Stimulated activated memory B cell treated with anti-CD40 and anti-IgM and Interleukin-4, amounts not matched to agents 10 μg/mL and 1 μg/mL and 100 μg/mL, for 72 hours (primary cell): Measurements from ENCODE around the gene MACROD2.

Source experiments
- ATAC-seq: fragments of 150-1000 bp; cut with Tn5 transposase; 2 replicates; pipeline ENCODE4 v1.10.0; 2021
- H3K27ac Mint-ChIP-seq: one replicate; pipeline ENCODE4 v1.8.0; 2022; ENCODE audit warnings: mild to moderate bottlenecking, mixed read lengths
- H3K27me3 Mint-ChIP-seq: one replicate; pipeline ENCODE4 v1.8.0; 2022; ENCODE audit warnings: mixed read lengths
- H3K36me3 Mint-ChIP-seq: one replicate; pipeline ENCODE4 v1.8.0; 2022; ENCODE audit warnings: mixed read lengths
- H3K4me1 Mint-ChIP-seq: one replicate; pipeline ENCODE4 v1.8.0; 2022; ENCODE audit warnings: mixed read lengths
- H3K4me3 Mint-ChIP-seq: one replicate; pipeline ENCODE4 v1.8.0; 2022; ENCODE audit warnings: mild to moderate bottlenecking, moderate library complexity, mixed read lengths
- H3K9me3 Mint-ChIP-seq: one replicate; pipeline ENCODE4 v1.8.0; 2022; ENCODE audit warnings: mixed read lengths

Gene MACROD2

GRCh38 chr20:14845199-14846160 lies 850.2 kb downstream of the MACROD2 start:
- H3K9me3 Mint-ChIP-seq = no peaks in the 10 kb centered on the region

DNA sequence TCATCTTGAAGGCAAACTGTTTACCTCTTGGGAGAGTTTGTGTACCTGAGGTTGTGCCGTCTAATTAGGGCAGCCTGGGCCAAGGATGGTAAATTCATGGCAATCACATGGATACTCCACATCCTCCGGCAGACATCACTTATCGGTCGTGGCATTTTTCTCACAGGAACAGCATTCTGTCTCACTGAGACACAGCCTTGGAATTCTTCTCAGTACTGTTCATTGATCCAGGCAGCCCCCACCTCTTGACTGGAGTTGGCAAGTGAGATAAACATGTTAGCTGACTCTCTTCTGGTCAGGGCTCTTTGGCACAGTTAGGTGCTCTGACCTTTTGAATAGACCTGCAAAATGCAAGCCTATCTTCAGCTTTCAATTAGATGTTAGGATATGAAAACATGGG lies 853.5 kb downstream of the MACROD2 start:
- no peak for ATAC-seq
- Mint-ChIP-seq H3K4me3 (no peak overlapping the region), H3K9me3 (no peaks in the 10 kb centered on the region), H3K36me3 (no peaks in the 10 kb centered on the region), H3K27me3 (no peaks in the 10 kb centered on the region), H3K4me1 (peaks cover 11% of the 10 kb centered on the region), H3K27ac (no peak overlapping the region)

More at GRCh38 chr20:14845199-14846160, 850.2 kb downstream of the MACROD2 start:
- no peaks in the 10 kb centered on the region for H3K4me1 Mint-ChIP-seq
- no peak overlapping the region for H3K4me3 Mint-ChIP-seq
- no peaks in the 10 kb centered on the region for H3K27me3 Mint-ChIP-seq
- no peak for ATAC-seq
- no peak overlapping the region for H3K27ac Mint-ChIP-seq
- no peaks in the 10 kb centered on the region for H3K36me3 Mint-ChIP-seq

GRCh38 chr20:14853079-14853478 lies 857.8 kb downstream of the MACROD2 start:
- no peak for ATAC-seq
- peaks cover 11% of the 10 kb centered on the region for H3K4me1 Mint-ChIP-seq
- H3K27ac Mint-ChIP-seq = no peak overlapping the region

DNA sequence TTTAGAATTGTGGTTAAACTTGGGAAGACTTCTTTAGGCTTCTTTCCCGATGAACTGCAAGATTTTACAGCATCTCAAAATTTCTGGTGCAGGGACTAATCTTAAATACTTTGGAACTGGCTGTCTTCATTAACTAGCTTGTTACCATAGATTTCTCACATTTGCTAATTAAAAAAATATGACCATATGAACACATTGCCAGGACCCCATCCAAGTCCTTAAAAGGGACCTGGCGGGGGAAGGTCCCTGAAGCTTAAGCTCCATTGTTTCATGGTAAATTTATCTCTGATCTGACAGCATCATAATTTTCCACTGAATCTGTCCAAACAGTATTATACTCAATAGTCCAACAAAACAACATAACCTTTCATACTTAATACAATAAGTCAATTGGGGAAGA lies 859.9 kb downstream of the MACROD2 start:
- Mint-ChIP-seq H3K4me3 (no peak overlapping the region), H3K9me3 (no peaks in the 10 kb centered on the region), H3K36me3 (no peaks in the 10 kb centered on the region), H3K4me1 (peaks cover 11% of the 10 kb centered on the region), H3K27ac (no peak overlapping the region), H3K27me3 (no peaks in the 10 kb centered on the region)
- ATAC-seq = no peak

More at GRCh38 chr20:14853079-14853478, 857.8 kb downstream of the MACROD2 start:
- Mint-ChIP-seq H3K36me3 (no peaks in the 10 kb centered on the region), H3K9me3 (no peaks in the 10 kb centered on the region), H3K27me3 (no peaks in the 10 kb centered on the region), H3K4me3 (no peak overlapping the region)

DNA sequence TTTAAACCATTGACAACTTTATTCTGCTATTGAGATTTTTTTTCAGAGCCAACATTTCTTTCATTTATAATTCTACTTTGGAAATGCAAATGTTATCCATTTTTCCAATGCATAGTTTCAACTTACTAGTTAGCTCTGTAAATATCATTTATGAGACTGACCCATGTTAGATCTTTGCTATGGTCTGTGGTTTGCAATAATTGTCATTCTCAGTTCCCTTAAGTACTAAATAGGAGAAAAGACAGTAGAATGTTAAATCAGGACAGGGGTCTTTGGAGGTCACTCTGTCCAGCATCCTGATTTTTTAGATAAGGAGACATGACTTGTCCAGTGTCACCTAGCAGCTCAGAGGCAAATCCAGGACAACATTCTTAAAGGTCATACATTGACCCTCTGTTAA lies 864.3 kb downstream of the MACROD2 start:
- Mint-ChIP-seq H3K36me3 (no peaks in the 10 kb centered on the region), H3K9me3 (no peaks in the 10 kb centered on the region), H3K4me1 (no peaks in the 10 kb centered on the region), H3K27ac (no peak overlapping the region), H3K4me3 (no peak overlapping the region), H3K27me3 (no peaks in the 10 kb centered on the region)
- ATAC-seq = no peak

- ATAC-seq = no peak
These were observed 865.1 kb downstream of the MACROD2 start for GRCh38 chr20:14860410-14860814.

DNA sequence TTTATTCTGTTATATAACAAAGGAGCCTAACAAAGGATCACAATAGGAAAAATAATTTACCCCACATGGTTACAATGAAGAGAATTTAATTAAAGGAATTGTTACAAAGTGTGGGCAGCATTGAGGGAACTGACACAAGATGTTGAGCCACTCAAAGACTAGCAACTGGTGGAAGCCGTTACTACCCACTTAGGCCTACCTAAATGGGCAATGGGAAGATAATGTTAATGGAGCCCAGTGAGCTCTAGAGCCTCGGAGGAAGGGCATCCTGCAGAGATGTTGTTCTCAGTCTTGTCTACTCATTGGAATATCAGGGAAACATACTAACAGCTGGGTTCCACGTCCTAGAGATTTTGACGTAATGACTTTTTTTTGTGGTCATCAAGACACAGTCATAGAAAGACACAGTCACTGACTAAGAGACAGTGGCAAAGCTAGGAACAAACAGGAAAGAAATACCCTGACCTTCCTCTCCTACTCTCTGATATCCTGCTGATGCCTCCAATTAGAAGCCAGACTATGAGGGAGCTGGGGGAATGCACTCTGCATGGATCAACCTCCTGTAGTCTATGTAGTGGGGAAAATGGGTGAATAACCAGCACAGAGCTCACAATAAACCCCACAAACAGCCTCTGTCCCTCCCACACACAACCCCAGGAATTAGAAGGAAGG lies 865.8 kb downstream of the MACROD2 start:
- H3K27me3 Mint-ChIP-seq = no peaks in the 10 kb centered on the region
- no peak for ATAC-seq
- no peak overlapping the region for H3K27ac Mint-ChIP-seq
- H3K4me1 Mint-ChIP-seq = no peaks in the 10 kb centered on the region
- no peaks in the 10 kb centered on the region for H3K9me3 Mint-ChIP-seq
- H3K4me3 Mint-ChIP-seq = no peak overlapping the region
- no peaks in the 10 kb centered on the region for H3K36me3 Mint-ChIP-seq

More at GRCh38 chr20:14860410-14860814, 865.1 kb downstream of the MACROD2 start:
- Mint-ChIP-seq H3K27me3 (no peaks in the 10 kb centered on the region), H3K4me3 (no peak overlapping the region), H3K4me1 (no peaks in the 10 kb centered on the region), H3K27ac (no peak overlapping the region), H3K9me3 (no peaks in the 10 kb centered on the region), H3K36me3 (no peaks in the 10 kb centered on the region)

DNA sequence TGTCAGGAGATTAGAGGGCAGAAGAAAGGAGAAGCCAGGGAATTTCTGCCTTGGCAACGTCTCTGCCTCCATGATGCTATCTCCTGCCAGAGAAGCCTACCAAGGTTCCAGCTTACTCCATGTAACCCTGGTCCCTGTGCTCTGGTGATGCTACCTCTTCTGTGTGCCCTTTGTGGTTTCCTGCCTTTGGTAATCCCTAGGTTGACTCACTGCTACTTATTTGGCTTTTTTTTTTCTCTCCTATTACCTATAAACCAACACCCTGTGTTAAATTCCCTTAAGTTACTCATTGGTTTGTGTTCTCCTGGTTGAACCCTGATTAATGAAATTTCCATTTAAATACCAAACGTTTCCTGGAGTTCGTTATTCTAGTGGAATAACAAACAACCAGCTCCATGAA lies 869.9 kb downstream of the MACROD2 start:
- ATAC-seq = peak; percentile 32
- no peaks in the 10 kb centered on the region for H3K27me3 Mint-ChIP-seq
- H3K9me3 Mint-ChIP-seq = no peaks in the 10 kb centered on the region
- no peaks in the 10 kb centered on the region for H3K4me1 Mint-ChIP-seq
- H3K36me3 Mint-ChIP-seq = no peaks in the 10 kb centered on the region
- H3K27ac Mint-ChIP-seq = no peak overlapping the region
- H3K4me3 Mint-ChIP-seq = no peak overlapping the region

GRCh38 chr20:14865731-14866130 lies 870.4 kb downstream of the MACROD2 start:
- no peaks in the 10 kb centered on the region for H3K36me3 Mint-ChIP-seq
- ATAC-seq = no peak

GRCh38 chr20:14866841-14867514 lies 871.7 kb downstream of the MACROD2 start:
- no peaks in the 10 kb centered on the region for H3K9me3 Mint-ChIP-seq
- ATAC-seq = no peak
- H3K36me3 Mint-ChIP-seq = no peaks in the 10 kb centered on the region
- no peaks in the 10 kb centered on the region for H3K4me1 Mint-ChIP-seq
- no peak overlapping the region for H3K4me3 Mint-ChIP-seq
- H3K27ac Mint-ChIP-seq = no peak overlapping the region
- no peaks in the 10 kb centered on the region for H3K27me3 Mint-ChIP-seq

More at GRCh38 chr20:14865731-14866130, 870.4 kb downstream of the MACROD2 start:
- H3K4me1 Mint-ChIP-seq = no peaks in the 10 kb centered on the region
- no peaks in the 10 kb centered on the region for H3K27me3 Mint-ChIP-seq
- H3K27ac Mint-ChIP-seq = no peak overlapping the region
- H3K4me3 Mint-ChIP-seq = no peak overlapping the region
- no peaks in the 10 kb centered on the region for H3K9me3 Mint-ChIP-seq

GRCh38 chr20:14877301-14878028 lies 882.1 kb downstream of the MACROD2 start:
- Mint-ChIP-seq H3K27me3 (no peaks in the 10 kb centered on the region), H3K9me3 (peaks cover 2% of the 10 kb centered on the region), H3K36me3 (no peaks in the 10 kb centered on the region), H3K4me1 (no peaks in the 10 kb centered on the region), H3K27ac (no peak overlapping the region), H3K4me3 (no peak overlapping the region)
- ATAC-seq = no peak

GRCh38 chr20:14878676-14879019 lies 883.3 kb downstream of the MACROD2 start:
- Mint-ChIP-seq H3K4me1 (no peaks in the 10 kb centered on the region), H3K27ac (no peak overlapping the region), H3K27me3 (no peaks in the 10 kb centered on the region), H3K36me3 (no peaks in the 10 kb centered on the region), H3K9me3 (peaks cover 2% of the 10 kb centered on the region), H3K4me3 (no peak overlapping the region)
- no peak for ATAC-seq

DNA sequence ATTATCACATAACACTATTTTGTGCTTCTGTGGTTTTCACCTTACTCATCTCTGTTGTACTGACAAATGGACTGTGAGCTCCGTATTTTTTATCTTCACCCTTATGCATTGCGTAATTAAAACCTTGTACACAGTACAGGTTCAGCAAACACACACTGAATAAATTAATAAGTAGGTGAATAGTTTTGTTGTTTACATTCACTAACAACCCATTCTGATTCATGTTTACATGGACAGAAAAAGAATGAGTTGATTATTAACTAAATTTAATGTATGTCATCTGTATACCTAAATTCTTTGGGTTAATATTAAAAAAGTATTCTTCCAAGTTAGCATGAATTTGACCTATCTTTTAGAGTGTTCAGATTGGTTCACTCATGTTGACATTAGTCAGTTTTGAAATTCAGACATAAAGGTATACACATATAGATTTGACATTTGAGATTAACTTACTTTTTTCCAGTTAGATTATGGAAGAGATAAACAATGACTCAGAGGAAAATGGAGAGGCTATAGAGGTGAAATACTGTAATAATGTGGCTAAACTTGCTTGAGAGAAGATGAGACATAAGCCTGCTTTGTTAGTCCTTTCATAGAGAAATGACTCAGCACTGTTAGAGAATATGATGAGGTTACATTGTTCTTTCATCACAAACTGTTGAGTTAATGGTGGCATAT lies 883.8 kb downstream of the MACROD2 start:
- ATAC-seq = no peak

DNA sequence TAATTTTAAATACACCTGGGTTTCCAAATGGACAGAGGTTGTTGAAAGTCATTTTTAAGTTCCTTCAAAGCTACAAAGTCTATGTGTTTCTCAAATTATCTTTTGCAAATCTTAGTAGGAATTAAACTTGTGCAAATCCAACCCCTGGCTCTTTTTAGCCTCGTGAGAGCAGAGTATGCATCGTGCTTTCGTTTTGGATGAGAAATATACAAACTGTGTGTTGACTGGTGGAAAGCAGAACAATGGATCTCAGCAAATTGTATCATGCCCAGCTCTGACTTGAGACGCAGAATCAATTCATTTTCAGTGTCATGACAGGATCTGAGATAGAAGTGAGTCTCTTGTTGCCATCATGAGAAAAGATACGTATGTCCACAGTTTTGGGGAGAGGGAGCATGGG lies 884.5 kb downstream of the MACROD2 start:
- no peak overlapping the region for H3K4me3 Mint-ChIP-seq
- no peaks in the 10 kb centered on the region for H3K36me3 Mint-ChIP-seq
- no peaks in the 10 kb centered on the region for H3K27me3 Mint-ChIP-seq
- no peak for ATAC-seq
- H3K9me3 Mint-ChIP-seq = peaks cover 2% of the 10 kb centered on the region
- no peak overlapping the region for H3K27ac Mint-ChIP-seq
- H3K4me1 Mint-ChIP-seq = no peaks in the 10 kb centered on the region

More for the DNA sequence above, 883.8 kb downstream of the MACROD2 start:
- no peaks in the 10 kb centered on the region for H3K27me3 Mint-ChIP-seq
- peaks cover 2% of the 10 kb centered on the region for H3K9me3 Mint-ChIP-seq
- H3K36me3 Mint-ChIP-seq = no peaks in the 10 kb centered on the region
- no peaks in the 10 kb centered on the region for H3K4me1 Mint-ChIP-seq
- no peak overlapping the region for H3K4me3 Mint-ChIP-seq
- no peak overlapping the region for H3K27ac Mint-ChIP-seq
